Endothelial cell of hepatic sinusoid (primary cell): Measurements from ENCODE around the gene NCK2.

Experiments used
- in situ Hi-C: cut with HindIII; loops from 2 replicates; pipeline ENCODE4 v1.10.0; 2017; ENCODE audit warnings: low sequenced_read_pairs

Gene NCK2

DNA sequence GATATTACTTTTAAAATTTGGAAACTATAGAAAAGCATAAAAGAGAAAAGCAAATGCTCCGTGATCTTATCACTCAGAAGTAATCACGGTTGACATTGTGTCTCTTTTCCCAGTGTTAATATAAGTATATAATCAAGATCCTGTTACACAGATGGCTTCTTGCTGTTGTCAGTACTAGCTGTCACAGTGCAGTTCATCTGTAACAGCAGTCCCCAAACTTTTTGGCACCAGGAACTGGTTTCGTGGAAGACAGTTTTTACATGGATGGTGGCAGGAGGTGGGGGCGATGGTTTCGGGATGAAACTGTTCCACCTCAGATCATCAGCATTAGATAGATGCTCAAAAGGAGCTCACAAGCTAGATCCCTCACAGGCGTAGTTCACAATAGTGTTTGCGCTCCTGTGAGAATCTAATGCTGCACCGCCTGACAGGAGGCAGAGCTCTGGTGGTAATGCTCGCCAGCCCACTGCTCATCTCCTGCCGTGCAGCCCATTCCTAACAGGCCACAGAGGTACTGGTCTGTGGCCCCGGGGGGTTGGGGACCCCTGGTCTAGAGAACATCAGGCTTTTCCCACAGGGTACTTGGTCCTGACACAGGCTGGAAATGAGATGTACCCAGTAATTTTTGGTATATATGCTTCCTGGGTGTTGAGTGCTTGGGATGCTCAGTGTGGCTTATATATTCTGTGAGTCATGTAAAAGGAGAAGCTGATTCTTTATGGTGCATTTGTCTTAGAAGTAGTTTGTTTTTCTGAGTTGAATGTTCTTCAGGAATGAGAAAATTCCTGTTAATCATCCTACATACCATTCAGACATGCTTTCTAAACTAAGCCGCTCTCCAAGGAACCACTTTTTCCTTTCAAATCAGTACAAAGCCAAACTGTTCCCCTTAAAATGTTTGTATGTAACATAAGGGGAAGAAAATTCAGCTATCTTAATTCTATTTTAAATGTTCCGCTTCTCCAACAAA, 121.8 kb downstream of the NCK2 start:
- in situ Hi-C loops: no loop called here

DNA sequence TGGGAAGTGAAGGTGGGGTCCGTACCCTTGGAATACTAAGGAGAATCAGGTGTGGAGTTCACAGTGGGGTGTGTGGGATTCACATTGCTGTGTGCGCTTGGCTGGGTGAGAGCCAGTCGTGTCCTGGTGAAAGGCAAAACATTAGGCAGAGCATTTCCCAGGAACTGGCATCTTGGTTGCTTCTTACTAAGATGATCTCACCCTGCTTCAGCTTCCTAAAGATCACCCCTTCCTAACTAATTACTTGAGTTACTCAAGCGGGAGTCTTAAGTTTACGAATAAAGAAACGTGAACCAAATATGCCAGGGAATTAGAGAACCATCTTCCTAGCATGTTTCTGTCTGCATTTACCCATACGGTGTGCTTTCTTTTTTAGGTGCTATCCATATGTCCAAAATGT, 122.9 kb downstream of the NCK2 start:
- in situ Hi-C loops: no loop called here

DNA sequence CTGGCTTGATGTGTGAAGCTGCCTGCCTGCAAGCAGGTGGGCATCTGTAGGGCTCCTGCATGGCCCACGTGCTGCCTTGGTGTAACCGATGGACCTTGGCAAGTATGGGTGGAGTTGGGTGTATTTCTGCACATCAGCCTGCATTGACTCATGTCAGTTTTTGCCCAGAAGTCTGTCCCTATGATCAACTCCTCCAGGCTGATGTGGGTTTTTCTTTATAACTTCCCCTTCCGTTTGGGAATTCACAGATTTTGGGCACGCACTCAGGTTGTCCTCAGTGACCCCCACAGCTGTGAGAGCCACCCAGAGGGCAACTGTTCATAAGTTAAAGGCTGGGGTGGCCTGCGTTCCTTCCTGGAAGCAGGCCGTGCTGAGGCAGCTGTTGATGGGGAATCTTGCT, 123.3 kb downstream of the NCK2 start:
- in situ Hi-C loops: no loop called here

DNA sequence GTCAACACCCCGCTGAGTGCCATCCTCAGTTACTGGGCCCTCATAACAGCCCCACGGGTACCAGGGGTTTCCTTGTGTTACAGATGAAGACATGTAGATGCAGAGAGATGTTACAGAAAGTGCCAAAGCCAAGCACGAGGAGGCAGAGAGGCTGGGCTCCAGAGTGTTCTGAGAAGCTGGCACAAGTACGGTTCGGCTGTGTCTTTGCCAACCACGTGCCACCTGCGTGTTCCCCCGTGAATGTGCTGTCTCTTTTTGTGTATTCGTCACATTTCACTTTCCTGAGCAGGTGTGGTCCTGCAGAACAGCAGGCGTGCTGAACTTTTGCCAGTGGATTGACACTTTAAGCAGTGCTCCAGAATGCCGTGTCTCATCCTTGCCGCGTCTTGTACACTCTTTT, 124.6 kb downstream of the NCK2 start:
- in situ Hi-C loops: no loop called here

DNA sequence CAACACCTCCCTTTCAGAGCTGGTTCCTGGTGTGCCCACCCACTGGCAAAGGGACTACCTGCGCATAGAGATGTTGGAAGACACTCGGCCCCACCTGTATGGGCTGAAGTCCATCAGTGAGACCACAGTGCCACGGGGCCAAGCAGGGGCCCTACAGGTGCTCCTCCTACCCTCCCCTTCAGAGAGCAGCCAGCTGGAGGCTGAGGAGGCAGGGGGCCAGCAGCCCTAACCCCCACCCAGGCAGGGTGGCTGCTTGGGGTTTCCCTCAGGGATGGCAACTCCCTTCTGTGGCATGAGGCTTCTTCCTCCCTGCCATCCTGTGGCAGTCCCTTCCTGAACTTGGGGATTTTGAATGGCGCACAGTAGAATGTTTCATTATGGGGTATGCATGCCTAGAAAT, 125.3 kb downstream of the NCK2 start:
- in situ Hi-C loops: no loop called here

DNA sequence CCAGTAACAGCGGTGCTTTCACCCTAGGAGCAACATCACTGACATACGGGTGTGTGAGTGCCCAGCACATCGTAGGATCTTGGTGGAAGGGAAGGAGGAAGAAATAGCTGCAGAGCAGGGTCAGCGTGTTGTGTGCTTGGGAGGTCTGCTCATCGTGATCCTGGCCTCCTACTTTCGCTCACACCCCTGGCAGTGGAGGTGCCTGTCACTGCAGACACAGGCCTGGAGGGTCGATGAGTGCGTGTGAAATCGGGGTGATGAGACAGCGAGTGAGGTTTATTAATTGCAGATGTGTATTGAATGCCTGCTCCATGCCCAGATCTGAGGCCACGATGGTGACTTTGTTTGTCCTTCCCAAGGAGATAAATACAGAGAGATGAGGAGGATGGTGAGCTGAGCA, 126.1 kb downstream of the NCK2 start:
- in situ Hi-C loops: no loop called here

DNA sequence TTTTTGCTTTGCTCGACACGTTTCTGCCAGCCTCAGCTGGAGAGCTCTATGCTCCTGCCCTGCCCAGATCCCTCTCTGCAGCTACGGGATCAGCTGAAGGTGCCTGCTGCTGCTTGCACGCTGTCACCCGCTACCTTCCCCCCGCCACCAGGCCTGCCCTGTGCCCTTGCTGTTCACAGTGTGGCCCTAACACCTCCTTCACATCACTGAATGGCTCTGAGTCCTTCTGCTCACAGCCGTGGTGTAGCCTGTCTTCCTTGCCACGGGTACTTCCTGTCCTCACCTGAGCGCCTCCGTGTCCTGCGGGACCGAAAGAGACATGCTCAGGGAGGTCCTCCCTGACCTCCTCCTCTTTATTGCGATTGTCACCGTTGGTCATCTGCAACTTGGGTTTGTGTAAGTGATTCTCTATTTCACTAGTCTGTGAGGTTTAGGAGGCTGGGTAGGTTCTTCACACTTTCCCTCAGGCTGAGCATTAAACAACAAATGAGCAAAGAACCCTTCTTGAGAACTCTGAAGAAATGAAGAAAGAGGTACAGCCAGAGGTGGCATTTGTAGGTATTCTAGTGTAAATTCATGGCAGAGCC, 127.5 kb downstream of the NCK2 start:
- in situ Hi-C loops: no loop called here

DNA sequence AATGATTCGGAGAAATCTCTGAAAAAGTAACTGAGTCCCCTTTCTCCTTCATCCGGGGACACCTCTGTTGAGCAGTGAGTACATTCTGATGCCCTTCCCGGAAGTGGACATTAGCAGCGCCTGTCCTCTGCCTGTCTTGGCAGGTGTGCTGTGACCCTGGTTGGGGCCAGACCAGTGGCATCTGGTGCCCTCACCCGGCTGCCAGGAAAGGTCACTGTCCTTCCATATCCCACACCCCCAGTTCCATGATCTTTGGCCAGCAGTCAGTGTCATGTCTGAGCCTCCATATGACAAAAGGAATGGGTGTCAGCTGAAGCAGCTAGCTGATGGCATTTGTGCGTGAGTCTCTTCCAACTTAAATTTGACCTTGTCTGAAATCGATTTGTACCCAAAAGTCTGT, 128.1 kb downstream of the NCK2 start:
- in situ Hi-C loops: no loop called here

DNA sequence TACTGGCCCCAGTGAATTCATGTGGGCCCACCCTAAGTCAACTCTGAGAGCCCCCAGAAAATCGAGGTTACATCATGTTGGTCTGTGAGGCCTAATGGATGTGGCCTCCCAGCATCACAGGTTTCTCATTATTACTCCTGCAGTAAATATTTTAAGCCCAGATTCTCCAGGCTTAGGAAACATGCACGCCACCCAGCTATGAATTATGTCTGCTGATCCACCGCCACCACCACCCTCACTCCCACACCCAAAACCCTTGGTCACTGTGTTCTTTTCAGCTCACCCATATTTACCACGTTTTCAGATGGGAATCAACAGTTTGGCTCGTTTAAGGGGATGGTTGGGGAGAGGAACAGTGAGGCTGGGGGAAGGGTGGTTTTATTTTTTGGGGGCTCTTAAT, 128.6 kb downstream of the NCK2 start:
- in situ Hi-C loops: no loop called here

DNA sequence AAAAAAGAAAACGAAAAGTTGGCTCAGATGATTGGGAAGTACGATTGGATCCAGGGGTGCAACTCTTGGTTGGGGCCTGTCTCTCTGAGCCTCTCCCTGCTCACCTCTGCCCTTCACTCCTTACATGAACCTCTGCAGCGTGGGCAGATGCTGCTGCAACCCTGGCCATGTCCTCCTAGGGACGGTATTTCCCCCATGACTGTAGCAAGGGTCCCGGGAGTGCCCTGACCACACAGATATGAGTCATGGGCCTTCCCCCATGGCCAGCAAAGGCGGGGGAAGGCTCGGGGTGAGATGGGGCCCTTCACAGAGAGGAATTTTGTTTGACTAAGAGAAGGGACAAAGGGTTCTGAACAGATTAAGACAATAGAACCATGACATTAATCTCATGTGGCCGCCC, 129.0 kb downstream of the NCK2 start:
- in situ Hi-C loops: no loop called here

DNA sequence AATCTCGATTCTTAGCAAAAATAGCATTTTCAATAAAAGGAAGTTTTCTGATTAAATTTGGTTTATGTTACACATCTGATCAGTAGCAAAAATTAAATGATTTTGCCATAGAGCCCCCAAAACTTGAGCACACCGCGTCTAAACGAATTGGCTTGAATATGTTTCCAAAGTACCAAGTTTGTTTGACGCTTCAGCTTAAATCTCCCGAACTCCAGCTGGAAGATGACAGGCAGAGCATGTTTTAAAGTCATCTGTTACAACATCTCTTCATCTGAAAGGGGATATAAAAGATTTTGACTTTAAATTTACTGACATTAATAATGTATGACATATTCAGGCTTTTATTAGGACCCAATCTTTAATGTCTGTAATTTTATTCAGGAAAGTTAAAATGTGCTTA, 129.8 kb downstream of the NCK2 start:
- in situ Hi-C loops: no loop called here

DNA sequence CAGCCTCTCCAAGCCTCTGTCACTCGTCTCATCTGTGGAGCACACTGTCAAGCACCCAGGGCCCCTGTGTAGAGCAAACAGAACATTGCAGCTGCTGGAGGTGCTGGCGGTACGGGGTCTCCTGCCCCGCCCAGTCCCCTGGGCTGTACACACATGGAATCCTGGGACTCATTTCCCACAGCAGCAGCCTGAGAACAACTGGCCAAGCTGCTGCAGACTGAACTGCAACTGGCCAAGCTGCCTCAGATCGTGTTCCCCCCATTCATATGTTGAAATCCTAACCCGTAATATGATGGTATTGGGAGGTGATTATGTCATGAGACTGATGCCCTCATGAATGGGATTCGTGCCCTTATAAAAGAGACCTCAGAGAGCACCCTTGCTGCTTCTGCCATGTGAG, 130.5 kb downstream of the NCK2 start:
- in situ Hi-C loops: no loop called here

DNA sequence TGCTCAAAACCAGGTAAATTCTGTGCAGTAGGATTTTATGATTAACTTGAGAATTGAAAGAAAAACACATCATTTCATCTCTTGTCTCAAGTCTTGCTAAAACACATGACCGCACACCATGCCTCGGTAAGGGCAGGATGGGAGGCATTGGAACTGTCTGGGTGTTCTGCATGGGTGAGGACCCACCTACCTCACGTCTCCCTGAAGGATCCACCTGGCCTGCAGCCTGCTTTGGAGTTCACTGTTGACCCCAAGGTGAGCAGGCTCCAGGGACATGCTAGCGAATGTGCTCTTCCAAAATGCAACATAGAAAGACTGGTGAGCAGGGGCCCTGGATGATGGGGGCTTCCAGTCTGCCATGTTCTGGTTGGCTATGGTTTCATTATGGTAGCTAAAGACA, 131.5 kb downstream of the NCK2 start:
- in situ Hi-C loops: no loop called here

DNA sequence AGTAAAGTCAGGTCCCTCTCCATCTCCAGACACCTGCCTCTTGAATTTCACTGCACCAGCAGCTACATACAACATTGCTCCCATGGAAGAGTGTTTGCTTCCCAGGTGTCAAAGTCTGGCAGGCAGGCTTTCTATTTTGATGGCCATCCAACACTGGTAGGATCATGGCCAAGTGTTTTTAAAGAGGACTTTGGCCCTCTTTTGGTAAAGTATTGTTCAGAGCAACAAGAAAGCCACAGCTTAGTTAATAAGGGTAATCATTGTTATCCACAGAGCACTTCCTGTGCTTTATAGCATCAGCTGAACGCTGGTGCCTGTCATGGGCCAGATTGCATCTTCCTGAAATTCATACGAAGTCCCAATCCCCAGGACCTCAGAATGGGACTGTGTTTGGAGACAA, 133.2 kb downstream of the NCK2 start:
- in situ Hi-C loops: no loop called here

DNA sequence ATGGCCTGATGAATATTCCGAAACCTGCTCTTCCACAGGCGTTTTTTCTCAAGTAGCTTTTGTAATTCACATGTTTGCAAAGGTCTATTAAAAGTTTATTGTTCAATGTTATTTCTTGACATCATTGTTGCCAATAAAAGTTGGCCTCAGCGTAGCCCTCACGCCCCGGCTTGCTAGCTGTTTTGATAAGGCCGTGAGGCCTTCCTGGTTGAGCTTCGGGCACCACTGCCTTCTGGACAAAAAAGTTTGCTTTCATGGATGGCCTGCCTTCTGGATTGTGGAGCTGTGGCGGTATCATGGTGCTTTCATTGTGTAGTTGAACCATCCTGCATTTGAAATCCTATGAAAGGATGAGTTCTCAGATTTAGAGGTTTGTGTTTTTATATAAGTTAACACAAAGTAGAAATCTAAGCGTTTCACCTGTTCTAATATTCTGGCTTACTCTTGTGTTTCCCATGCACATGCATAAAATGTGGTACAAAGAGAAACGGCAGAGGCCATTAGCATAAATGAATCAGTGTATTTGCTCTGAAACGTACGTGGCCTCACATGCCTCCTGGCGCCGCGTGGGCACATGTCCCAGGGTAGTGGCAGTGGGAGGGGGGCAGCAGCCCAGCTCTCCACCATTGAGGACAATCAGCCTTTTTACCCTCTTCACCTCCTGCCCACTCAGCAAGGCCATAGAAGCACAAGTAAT, 134.5 kb downstream of the NCK2 start:
- in situ Hi-C loops: no loop called here

DNA sequence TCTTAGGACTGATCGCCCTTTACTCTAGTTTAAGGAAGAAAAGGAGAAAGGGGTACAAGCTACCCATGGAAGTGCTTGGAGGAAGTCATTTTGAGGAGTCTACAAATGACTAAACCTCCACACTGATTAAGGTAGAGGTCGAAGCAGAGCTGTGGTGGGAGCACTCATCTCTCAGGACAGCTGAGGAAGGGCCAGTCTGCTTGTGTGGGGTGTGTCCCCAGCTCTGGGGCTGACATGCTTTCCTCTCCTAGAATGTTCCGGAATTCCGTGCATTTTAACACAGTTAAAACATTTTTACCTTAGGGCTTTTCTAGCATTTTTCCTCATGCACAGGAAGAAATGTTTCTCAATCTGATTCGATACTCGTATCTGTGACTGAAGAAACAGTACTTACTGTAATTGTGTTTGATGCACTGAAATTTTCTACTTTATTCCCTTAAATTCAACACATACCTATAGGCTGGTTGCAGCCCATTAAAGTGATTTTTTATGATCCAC, 135.1 kb downstream of the NCK2 start:
- in situ Hi-C loops: no loop called here

DNA sequence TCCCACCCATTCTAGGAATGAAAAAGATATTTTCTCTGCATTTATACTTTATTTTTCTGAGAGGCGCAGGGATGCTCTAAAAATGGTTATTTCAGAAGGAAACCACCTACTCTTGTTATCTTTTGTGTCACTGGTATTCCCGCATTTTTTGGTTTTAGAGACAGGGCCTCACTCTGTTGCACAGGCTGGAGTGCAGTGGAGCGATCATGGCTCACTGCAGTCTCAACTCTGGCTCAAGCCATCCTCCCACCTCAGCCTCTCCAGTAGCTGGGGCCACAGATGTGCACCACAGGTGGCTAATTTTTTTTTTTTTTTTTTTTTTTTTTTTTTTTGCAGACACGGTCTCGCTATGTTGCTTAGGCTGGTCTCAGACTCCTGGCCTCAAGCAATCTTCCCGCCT, 135.9 kb downstream of the NCK2 start:
- in situ Hi-C loops: no loop called here

DNA sequence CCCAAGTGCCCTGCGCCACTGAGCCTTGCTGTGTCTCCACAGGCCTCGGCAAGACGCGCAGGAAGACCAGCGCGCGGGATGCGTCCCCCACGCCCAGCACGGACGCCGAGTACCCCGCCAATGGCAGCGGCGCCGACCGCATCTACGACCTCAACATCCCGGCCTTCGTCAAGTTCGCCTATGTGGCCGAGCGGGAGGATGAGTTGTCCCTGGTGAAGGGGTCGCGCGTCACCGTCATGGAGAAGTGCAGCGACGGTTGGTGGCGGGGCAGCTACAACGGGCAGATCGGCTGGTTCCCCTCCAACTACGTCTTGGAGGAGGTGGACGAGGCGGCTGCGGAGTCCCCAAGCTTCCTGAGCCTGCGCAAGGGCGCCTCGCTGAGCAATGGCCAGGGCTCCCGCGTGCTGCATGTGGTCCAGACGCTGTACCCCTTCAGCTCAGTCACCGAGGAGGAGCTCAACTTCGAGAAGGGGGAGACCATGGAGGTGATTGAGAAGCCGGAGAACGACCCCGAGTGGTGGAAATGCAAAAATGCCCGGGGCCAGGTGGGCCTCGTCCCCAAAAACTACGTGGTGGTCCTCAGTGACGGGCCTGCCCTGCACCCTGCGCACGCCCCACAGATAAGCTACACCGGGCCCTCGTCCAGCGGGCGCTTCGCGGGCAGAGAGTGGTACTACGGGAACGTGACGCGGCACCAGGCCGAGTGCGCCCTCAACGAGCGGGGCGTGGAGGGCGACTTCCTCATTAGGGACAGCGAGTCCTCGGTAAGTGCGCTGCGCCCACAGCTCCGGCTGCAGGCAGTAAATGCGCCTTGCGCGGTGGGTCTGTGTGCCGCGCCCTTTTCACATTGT, 136.8 kb downstream of the NCK2 start:
- in situ Hi-C loops: no loop called here

DNA sequence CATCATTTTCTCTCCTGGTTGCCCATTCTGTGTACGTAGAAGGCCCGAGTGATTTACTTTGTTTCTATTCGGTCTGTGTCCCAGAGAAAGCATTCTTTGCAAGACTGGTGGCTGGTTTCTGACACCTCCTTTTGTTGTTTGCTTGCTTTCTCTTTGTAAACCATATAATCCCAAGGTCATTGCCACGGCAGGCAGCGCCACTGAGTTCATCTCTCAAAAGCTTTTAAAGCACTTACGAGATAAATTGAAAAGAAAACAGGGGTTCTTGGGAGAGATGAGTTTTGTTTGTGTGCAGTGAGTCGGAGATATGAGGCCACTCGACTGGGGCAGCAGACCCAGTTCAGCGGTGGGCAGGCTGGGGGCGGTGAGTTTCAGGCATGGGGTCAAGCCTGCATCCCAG, 137.6 kb downstream of the NCK2 start:
- in situ Hi-C loops: no loop called here

DNA sequence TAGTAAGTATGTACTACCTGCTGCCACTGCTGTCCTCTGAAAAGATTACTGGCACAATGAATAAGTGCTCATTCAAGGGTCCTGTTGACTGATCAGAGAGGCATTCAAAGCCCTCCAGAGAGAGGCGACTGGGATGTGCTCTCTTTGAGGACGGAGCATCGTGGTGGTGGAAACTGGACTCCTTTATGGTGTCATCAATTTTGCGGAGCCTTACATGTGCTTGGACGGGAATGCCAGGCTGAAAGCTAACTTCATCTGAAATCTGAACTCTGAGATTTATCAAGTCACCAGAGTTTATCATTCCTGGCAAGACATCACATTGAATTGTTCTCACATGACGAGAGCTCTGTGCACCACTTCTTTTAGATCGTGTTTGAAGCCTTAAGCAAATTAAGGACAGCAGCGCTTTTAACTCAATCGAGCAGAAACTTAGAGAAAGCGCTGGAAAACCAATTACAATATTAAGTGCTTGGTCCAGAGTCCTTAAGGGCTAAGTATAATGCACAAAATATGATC, 138.3 kb downstream of the NCK2 start:
- in situ Hi-C loops: no loop called here
